Loucy (cell line): ENCODE measurements around the gene SUSD2.

Experiments used
- EZH2phosphoT487 ChIP-seq: fragments of 200-600 bp; IDR thresholded peaks from 2 replicates; pipeline ENCODE4 v1.6.1; 2018; ENCODE audit warnings: antibody characterized with exemption, mild to moderate bottlenecking, moderate library complexity, borderline replicate concordance
- TF ChIP-seq, protein P1 (sequence below): fragments of 200-600 bp; sonication (generic); conservative IDR thresholded peaks from 2 replicates; pipeline ENCODE4 v1.5.1; 2014; ENCODE audit warnings: mild to moderate bottlenecking, antibody characterized with exemption, low read length

DNA sequence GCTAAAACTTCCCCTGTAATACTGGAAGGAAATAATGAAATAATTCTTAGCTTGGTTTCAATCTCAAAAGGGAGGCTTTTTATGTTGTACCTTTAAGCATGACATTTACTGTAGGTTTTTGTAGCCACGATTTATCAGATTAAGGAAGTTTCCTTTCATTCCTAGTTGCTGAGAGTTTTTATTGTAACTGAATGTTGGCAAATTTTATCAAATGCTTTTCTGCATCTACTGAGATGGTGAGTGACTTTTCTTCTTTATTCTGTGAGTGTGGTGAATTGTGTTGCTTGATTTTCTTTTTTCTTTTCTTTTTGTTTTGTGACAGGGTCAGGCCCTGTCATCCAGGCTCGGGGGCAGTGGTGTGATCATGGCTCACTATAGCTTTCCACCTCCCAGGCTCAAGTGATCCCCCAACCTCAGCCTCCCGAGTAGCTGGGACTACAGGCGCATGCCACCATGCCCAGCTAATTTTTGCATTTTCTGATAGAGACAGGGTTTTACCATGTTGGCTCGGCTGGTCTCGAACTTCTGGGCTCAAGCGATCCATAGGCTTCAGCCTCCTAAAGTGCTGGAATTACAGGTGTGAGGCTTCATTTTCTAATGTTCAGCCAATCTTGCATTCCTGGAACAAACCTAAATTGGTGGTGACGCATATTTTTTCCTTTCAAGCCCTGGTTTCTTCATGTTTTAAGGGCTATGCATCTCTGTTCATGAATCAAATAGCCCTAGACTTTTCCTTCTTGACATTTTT is 26.2 kb downstream of the SUSD2 start:
- TF ChIP-seq, protein P1, sequence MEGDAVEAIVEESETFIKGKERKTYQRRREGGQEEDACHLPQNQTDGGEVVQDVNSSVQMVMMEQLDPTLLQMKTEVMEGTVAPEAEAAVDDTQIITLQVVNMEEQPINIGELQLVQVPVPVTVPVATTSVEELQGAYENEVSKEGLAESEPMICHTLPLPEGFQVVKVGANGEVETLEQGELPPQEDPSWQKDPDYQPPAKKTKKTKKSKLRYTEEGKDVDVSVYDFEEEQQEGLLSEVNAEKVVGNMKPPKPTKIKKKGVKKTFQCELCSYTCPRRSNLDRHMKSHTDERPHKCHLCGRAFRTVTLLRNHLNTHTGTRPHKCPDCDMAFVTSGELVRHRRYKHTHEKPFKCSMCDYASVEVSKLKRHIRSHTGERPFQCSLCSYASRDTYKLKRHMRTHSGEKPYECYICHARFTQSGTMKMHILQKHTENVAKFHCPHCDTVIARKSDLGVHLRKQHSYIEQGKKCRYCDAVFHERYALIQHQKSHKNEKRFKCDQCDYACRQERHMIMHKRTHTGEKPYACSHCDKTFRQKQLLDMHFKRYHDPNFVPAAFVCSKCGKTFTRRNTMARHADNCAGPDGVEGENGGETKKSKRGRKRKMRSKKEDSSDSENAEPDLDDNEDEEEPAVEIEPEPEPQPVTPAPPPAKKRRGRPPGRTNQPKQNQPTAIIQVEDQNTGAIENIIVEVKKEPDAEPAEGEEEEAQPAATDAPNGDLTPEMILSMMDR: no peak
- no peak for TF ChIP-seq EZH2phosphoT487
